Activated CD4-positive, alpha-beta T cell treated with anti-CD3 and anti-CD28 coated beads, Interleukin-2, amount 10 ng/mL, durations not matched to agents 7 days and 5 days (primary cell): ENCODE results near the gene ABR. TPM values are rescaled to one million over a fixed set of nuclear protein-coding genes. Genes with fewer than 3 reads are reported as not detected.
"Not testable (repeated sequence)": the region's sequence is repeated elsewhere in the genome, so short reads cannot be mapped to it uniquely, and the experiment has no call there.

Experiments
- CTCF ChIA-PET: fragments of 350-600 bp; sonication (Branson Sonifier 250); formaldehyde crosslinking; loops from one replicate; lab custom pipeline; 2021; ENCODE audit warnings: antibody characterized with exemption; lab: Charles Lee
- POLR2A ChIA-PET: fragments of 350-600 bp; sonication (Branson Sonifier 250); formaldehyde crosslinking; loops from one replicate; lab custom pipeline; 2021; ENCODE audit warnings: antibody characterized with exemption; lab: Charles Lee
- DNase-seq: peaks from one replicate; pipeline ENCODE4 v3.0.0-alpha.2; 2020
- H3K27ac Mint-ChIP-seq: one replicate; pipeline ENCODE4 v1.8.0; 2021; ENCODE audit warnings: mild to moderate bottlenecking, moderate library complexity, mixed read lengths
- H3K27me3 Mint-ChIP-seq: one replicate; pipeline ENCODE4 v1.8.0; 2021; ENCODE audit warnings: mixed read lengths
- H3K36me3 Mint-ChIP-seq: one replicate; pipeline ENCODE4 v1.8.0; 2021; ENCODE audit warnings: low read depth, mixed read lengths
- H3K4me1 Mint-ChIP-seq: one replicate; pipeline ENCODE4 v1.8.0; 2021; ENCODE audit warnings: mixed read lengths
- H3K4me3 Mint-ChIP-seq: one replicate; pipeline ENCODE4 v1.8.0; 2021; ENCODE audit warnings: mild to moderate bottlenecking, moderate library complexity, mixed read lengths
- H3K9me3 Mint-ChIP-seq: one replicate; pipeline ENCODE4 v1.8.0; 2021; ENCODE audit warnings: mixed read lengths
- total RNA-seq, 2 experiments: library from RNA; stranded (reverse); gene quantifications; one replicate each; pipeline ENCODE4 v1.2.3, GENCODE V29; 2021

The ABR gene
- total RNA-seq, 2 experiments from 2014 or later: 145 to 163 TPM

GRCh38 chr17:979539-980405, 200.0 kb downstream of the ABR start, which contains the start of gene NXN:
TSS of gene NXN (minus strand) at chr17:979776.
- H3K36me3 Mint-ChIP-seq: peaks cover 2% of the 10 kb centered on the region
- DNase-seq: peak; percentile 83
- POLR2A ChIA-PET: no interaction called here
- peak within 1 kb of the TSS; percentile 9 for H3K27ac Mint-ChIP-seq
- H3K9me3 Mint-ChIP-seq: no peaks in the 10 kb centered on the region
- H3K4me1 Mint-ChIP-seq: peaks cover 18% of the 10 kb centered on the region
- CTCF ChIA-PET: interaction anchor here (1.0 to 4.3 kb wide), 5 partner anchors 17 to 198 kb away, joined by 3 to 31 read pairs (median 4); partner anchors contain the start of genes GLOD4, MRM3 and TIMM22
- peak within 1 kb of the TSS; percentile 69 for H3K4me3 Mint-ChIP-seq
- peaks cover 35% of the 10 kb centered on the region for H3K27me3 Mint-ChIP-seq

DNA sequence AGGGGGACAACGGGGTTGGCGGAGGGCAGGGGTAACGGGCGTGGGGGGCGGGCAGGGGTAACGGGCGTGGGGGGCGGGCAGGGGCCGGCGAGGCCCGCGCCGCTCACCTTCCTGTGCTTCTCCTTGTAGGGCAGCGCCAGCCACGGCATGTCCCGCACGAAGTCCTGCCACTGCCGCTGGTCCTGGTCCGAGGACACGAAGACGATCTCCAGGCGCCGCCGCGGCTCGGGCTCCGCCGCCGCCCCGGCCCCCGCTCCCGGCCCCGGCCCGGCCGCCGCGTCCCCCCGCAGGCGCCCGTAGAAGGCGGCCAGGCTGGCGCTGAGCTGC, 200.6 kb downstream of the ABR start:
- Mint-ChIP-seq H3K27me3 (peaks cover 37% of the 10 kb centered on the region), H3K36me3 (peaks cover 2% of the 10 kb centered on the region), H3K27ac (no peak overlapping the region), H3K4me3 (no peak overlapping the region), H3K4me1 (peaks cover 18% of the 10 kb centered on the region), H3K9me3 (no peaks in the 10 kb centered on the region)
- peak; percentile 17 for DNase-seq
- ChIA-PET POLR2A (no interaction called here), CTCF (interaction anchor here (1.7 to 4.3 kb wide), 3 partner anchors 17 to 198 kb away, joined by 3 to 31 read pairs (median 8); partner anchors contain the start of genes GLOD4, MRM3 and TIMM22)

DNA sequence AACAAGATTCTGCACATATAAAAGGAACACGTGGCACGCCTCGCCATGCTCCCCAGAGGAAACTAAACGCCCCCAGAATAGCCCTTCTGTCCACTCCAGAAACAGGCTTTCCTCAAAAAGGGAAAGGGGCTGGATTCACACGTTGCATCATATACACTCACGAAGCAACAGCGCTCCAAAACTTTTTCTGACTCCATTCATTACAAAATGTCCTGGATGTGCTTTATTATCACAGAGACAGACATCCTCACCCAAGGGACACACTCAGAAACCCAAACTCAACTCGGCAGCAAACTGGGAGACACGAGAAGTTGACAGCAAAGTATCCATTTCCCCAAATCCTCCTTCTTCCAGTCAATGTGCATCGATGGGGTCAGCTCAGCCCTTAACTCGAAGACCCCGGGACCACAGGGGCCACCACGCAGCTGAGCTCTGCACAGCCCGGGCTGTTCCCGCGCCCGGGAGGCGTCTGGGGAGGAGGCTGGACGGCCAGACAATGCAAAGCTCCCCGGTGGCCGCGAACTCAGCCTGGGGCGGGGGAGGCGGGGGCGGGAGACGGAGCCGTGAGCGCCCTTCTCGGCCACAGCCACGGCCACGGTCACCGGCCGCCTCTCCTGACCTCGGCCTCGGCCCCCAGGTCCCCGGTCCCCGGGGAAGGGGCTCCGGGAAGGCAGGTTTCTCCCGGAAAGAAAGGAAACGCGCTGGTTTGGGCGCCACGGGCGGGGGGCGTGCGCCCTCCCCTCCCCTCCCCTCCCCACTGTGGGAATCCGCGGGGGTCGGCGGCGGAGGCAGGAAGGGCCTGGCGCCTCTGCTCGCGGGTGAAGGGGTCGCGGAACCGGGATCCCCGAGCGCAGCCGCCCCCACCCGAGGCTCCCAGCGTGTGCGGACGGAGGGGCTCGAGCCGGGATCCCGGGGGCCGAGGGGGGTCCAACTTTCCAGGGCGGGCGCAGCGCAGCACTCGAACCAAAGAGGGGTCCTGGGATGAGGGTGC, 201.4 kb downstream of the ABR start:
- CTCF ChIA-PET: interaction anchor here (0.6 to 1.7 kb wide), 2 partner anchors 143 to 410 kb away, joined by 3 read pairs; no protein-coding TSS in a partner anchor

DNA sequence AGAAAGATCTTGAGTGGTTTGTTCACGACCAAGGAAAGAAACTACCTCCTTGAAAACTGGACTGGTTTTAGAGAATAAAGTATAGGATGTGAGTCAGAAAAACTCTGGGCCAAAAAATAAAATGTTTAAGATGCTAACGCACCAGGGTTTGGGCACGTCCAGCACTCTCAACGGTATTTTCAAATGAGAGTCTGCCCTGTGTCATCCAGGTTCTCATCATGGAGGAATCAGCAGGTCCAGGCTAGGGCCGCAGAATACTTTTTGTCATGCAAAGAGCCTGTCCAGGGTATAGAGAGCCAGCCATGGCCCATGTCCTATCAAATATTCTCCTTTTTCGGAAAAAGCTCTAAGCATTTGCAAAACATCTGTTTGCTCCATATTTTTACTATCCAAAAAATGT, 202.6 kb downstream of the ABR start:
- Mint-ChIP-seq H3K4me3 (no peak overlapping the region), H3K9me3 (no peaks in the 10 kb centered on the region), H3K27ac (no peak overlapping the region), H3K27me3 (peaks cover 39% of the 10 kb centered on the region), H3K36me3 (peaks cover 2% of the 10 kb centered on the region), H3K4me1 (peaks cover 18% of the 10 kb centered on the region)
- DNase-seq: no peak
- ChIA-PET POLR2A (no interaction called here), CTCF (interaction anchor here (1.1 kb wide), 1 partner anchor 229 kb away, joined by 3 read pairs; no protein-coding TSS in a partner anchor)

More for the DNA sequence above, 201.4 kb downstream of the ABR start:
- Mint-ChIP-seq H3K27me3 (peaks cover 38% of the 10 kb centered on the region), H3K9me3 (no peaks in the 10 kb centered on the region), H3K4me1 (peaks cover 18% of the 10 kb centered on the region), H3K4me3 (peak overlapping the region; percentile 35), H3K27ac (no peak overlapping the region), H3K36me3 (peaks cover 2% of the 10 kb centered on the region)
- POLR2A ChIA-PET: no interaction called here
- no peak for DNase-seq

DNA sequence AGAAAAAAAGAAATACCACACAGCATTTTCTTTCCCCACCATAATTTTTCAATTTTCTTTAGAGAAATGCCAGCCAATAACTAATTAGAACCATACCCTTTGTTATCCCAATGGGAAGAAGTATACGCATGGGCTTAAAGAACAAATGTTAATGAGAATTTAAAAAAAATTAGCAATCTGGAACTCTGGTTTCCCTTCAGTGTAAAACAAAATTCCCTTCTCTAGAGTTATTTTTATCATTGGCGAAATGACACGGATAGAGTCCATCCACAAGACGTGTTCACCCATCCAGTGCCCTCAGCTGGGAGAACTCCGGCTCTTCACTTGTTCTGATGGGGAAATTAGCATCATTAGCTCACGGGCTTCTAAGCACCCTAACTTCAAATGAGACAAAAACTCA, 203.5 kb downstream of the ABR start:
- Mint-ChIP-seq H3K4me3 (no peak overlapping the region), H3K4me1 (peaks cover 17% of the 10 kb centered on the region), H3K9me3 (no peaks in the 10 kb centered on the region), H3K36me3 (peaks cover 2% of the 10 kb centered on the region), H3K27ac (no peak overlapping the region), H3K27me3 (peaks cover 39% of the 10 kb centered on the region)
- ChIA-PET CTCF (interaction anchor here (0.5 to 1.1 kb wide), 4 partner anchors 13 to 230 kb away, joined by 3 to 5 read pairs (median 3); no protein-coding TSS in a partner anchor), POLR2A (no interaction called here)
- DNase-seq: no peak

- DNase-seq: no peak
- Mint-ChIP-seq H3K4me3 (no peak overlapping the region), H3K27me3 (peaks cover 39% of the 10 kb centered on the region), H3K9me3 (no peaks in the 10 kb centered on the region), H3K36me3 (peaks cover 2% of the 10 kb centered on the region), H3K27ac (no peak overlapping the region), H3K4me1 (peaks cover 10% of the 10 kb centered on the region)
- ChIA-PET POLR2A (no interaction called here), CTCF (interaction anchor here (1.1 kb wide), 1 partner anchor 21 kb away, joined by 3 read pairs; the partner anchor contains the start of gene TIMM22)
Measured at GRCh38 chr17:975371-975915, 204.3 kb downstream of the ABR start.

DNA sequence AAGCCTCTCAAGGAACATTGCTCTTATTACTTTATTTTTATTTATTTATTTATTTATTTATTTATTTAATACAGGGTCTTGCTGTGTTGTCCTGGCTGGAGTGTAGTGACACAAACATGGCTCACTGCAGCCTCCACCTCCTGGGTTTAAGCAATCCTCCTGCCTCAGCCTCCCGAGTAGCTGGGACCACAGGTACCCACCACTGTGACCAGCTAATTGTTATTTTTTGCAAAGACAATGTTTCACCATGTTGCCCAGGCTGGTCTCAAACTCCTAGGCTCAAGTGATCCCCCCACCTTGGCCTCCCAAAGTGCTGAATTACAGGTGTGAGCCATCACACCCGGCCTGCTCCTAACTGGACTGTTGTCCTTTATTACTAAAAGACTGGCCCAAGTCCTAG, 205.0 kb downstream of the ABR start:
- H3K36me3 Mint-ChIP-seq, H3K4me1 Mint-ChIP-seq, POLR2A ChIA-PET, H3K4me3 Mint-ChIP-seq, H3K9me3 Mint-ChIP-seq, DNase-seq, H3K27ac Mint-ChIP-seq: not testable (repeated sequence)
- CTCF ChIA-PET: interaction anchor here (1.1 kb wide), 1 partner anchor 22 kb away, joined by 3 read pairs; the partner anchor contains the start of gene TIMM22
- peaks cover 43% of the 10 kb centered on the region for H3K27me3 Mint-ChIP-seq

- ChIA-PET POLR2A (no interaction called here), CTCF (interaction anchor here (1.1 to 2.0 kb wide), 3 partner anchors 8 to 67 kb away, joined by 3 to 8 read pairs (median 5); partner anchors contain the start of gene TIMM22)
- no peaks in the 10 kb centered on the region for H3K9me3 Mint-ChIP-seq
- H3K27me3 Mint-ChIP-seq: peaks cover 44% of the 10 kb centered on the region
- H3K27ac Mint-ChIP-seq: no peak overlapping the region
- H3K4me1 Mint-ChIP-seq: peaks cover 2% of the 10 kb centered on the region
- H3K36me3 Mint-ChIP-seq: no peaks in the 10 kb centered on the region
- no peak overlapping the region for H3K4me3 Mint-ChIP-seq
- DNase-seq: no peak
Measured at GRCh38 chr17:973053-973452, 206.7 kb downstream of the ABR start.

DNA sequence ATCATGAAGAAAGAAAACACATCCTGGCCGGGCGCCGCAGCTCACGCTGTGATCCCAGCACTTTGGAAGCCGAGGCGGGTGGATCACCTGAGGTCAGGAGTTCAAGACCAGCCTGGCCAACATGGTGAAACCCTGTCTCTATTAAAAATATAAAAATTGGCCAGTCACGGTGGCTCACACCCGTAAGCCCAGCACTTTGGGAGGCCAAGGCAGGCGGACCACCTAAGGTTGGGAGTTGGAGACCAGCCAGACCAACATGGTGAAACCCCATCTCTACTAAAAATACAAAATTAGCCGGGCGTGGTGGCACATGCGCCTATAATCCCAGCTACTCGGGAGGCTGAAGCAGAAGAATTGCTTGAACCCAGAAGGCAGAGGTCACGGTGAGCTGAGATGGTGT, 207.9 kb downstream of the ABR start:
- DNase-seq, H3K4me1 Mint-ChIP-seq, POLR2A ChIA-PET, H3K27ac Mint-ChIP-seq, H3K9me3 Mint-ChIP-seq, H3K36me3 Mint-ChIP-seq, H3K4me3 Mint-ChIP-seq: not testable (repeated sequence)
- CTCF ChIA-PET: interaction anchor here (1.3 to 2.0 kb wide), 2 partner anchors 9 to 25 kb away, joined by 5 to 8 read pairs; partner anchors contain the start of gene TIMM22
- H3K27me3 Mint-ChIP-seq: peaks cover 35% of the 10 kb centered on the region

GRCh38 chr17:970364-970763, 209.4 kb downstream of the ABR start:
- Mint-ChIP-seq H3K27ac (no peak overlapping the region), H3K27me3 (peaks cover 20% of the 10 kb centered on the region), H3K4me1 (no peaks in the 10 kb centered on the region), H3K9me3 (no peaks in the 10 kb centered on the region), H3K36me3 (no peaks in the 10 kb centered on the region), H3K4me3 (no peak overlapping the region)
- no peak for DNase-seq
- POLR2A ChIA-PET: interaction anchor here (0.6 kb wide), 1 partner anchor 201 kb away, joined by 3 read pairs; no protein-coding TSS in a partner anchor
- CTCF ChIA-PET: interaction anchor here (1.6 kb wide), 1 partner anchor 11 kb away, joined by 5 read pairs; no protein-coding TSS in a partner anchor

DNA sequence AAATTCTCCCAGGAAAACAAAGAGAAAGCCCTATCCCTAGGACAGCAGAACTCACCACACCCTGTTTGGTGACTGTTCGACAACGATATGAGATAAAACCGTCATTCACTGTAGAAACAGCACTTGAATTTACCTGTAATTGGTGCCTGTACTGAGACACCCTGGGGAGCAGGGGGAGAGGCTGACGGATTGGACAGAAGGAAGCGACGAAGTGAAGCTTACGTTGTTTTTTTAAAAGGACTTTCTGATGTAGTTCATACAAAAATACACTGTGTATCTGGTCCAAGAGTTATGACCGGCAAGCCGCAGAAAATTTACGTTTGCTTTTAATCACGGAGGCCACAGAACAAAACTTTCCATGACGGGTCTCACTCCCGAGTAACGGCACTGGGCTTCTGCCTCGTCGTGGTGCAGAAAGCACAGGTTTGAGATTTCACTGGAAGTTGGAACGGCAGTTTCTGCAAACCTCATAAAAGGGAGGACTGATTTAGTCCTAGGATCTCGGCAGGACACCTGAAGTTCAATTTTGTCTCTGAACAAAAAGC, 209.9 kb downstream of the ABR start:
- no peak overlapping the region for H3K27ac Mint-ChIP-seq
- no peaks in the 10 kb centered on the region for H3K4me1 Mint-ChIP-seq
- H3K4me3 Mint-ChIP-seq: no peak overlapping the region
- CTCF ChIA-PET: interaction anchor here (1.6 kb wide), 1 partner anchor 11 kb away, joined by 5 read pairs; no protein-coding TSS in a partner anchor
- POLR2A ChIA-PET: interaction anchor here (0.6 kb wide), 1 partner anchor 201 kb away, joined by 3 read pairs; no protein-coding TSS in a partner anchor
- DNase-seq: no peak
- no peaks in the 10 kb centered on the region for H3K36me3 Mint-ChIP-seq
- H3K9me3 Mint-ChIP-seq: no peaks in the 10 kb centered on the region
- H3K27me3 Mint-ChIP-seq: peaks cover 20% of the 10 kb centered on the region
